Skeletal muscle cell (primary cell): Measurements from ENCODE around the gene FOXA2.

Experiments used
- DNase-seq: peaks from one replicate; pipeline ENCODE4 v3.0.0-alpha.2; 2010; ENCODE audit warnings: low read depth
- H3K4me3 ChIP-seq: 2 replicates; pipeline ENCODE4 v1.5.1; 2011; ENCODE audit warnings: low read depth, mild to moderate bottlenecking, control low read depth, low read length, moderate library complexity

Gene FOXA2

GRCh38 chr20:22548040-22548439 is 36.3 kb downstream of the FOXA2 start:
- no peak overlapping the region for H3K4me3 ChIP-seq
- DNase-seq: no peak

DNA sequence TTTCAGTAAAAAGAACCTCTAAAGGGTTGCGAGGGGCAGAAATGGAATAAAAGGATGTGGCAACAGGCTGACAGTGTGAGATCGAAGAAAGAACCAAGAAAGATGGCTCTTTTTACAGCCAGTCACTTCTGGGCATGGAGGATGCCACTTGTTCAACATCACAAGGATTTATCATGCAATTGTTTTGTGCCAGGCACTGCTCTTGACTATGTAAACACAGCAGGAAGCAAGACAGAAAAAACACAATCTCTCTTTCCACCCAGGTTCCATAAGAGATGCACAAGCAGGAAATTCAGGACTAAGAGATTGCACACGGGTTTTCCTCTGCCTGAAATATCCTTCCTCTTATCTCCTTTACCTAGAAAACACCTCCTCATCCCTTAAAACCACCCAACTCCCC is 38.0 kb downstream of the FOXA2 start:
- no peak overlapping the region for H3K4me3 ChIP-seq
- no peak for DNase-seq

GRCh38 chr20:22545045-22545444 is 39.3 kb downstream of the FOXA2 start:
- no peak overlapping the region for H3K4me3 ChIP-seq
- no peak for DNase-seq

GRCh38 chr20:22544462-22544861 is 39.9 kb downstream of the FOXA2 start:
- no peak overlapping the region for H3K4me3 ChIP-seq
- DNase-seq: no peak

DNA sequence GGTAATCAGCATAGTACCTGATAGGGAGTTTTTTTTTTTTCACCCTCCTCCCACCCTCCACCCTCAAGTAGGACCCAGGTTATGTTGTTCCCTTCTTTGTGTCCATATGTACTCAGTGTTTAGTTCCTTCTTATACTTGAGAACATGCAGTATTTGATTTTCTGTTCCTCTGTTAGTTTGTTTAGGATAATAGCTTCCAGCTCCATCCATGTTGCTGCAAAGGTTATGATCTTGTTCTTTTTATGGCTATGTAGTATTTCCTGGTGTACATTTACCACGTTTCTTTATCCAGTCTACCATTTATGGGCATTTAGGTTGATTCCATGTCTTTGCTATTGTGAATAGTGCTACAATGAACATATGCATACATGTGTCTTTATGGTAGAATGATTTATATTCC is 41.9 kb downstream of the FOXA2 start:
- no peak for DNase-seq
- no peak overlapping the region for H3K4me3 ChIP-seq

DNA sequence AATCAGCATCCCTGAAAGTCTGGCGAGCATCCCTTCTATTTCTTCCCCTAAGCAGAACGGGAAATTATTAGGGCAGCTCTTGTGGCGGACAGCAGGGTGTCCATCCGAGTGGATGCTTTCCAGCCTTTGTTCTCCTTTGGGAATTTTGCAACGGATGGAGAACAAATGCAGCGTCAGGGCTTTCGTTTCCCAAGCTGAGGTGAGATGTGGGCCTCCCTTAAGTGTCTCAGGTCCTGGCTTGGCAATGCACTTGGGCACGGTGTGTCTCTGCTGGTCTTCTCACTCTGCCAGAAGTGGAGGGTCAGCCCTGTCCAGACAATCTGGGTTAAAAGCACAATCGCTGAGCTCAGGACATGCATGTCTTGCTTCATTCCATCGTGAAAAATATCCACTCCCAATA is 43.5 kb downstream of the FOXA2 start:
- DNase-seq: no peak
- H3K4me3 ChIP-seq: no peak overlapping the region

DNA sequence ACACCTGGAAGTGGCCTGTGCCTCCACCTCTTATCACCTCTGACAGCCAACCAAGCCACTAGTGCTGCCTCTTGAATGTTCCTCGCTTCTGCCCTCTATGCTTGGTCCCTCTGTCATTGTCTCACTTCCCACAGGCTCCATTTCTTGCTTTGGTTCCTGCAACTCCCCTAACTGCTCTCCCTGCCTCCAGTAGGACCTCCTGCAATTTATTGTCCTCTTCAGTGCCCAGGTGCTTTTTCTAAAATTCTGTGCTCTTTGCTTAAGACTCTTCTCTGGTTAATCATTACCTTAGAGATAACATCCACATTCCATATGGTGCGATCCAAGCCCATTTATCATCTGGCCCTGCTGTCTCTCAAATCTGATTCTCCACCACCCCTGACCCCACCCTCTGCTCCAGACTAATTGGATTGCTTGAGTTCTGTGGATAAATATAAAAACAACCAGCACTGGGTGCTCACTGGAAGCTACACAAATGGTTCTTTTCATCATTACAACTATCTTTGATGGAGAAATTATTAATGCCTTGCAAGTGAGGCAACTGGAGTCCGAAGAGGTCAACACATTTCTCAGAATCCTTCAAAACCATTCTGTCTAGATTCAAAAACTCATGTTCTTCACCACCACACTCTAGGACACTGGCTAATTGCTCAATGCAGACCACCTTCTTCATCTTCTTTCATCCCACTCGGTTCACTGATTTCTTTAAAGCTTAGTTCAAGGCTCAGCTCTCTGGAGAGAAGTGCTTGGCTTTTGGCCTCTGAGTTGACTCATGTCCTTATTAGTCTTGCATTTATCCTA is 47.2 kb downstream of the FOXA2 start:
- no peak for DNase-seq
- H3K4me3 ChIP-seq: no peak overlapping the region

GRCh38 chr20:22536141-22536828 is 48.1 kb downstream of the FOXA2 start:
- DNase-seq: no peak

DNA sequence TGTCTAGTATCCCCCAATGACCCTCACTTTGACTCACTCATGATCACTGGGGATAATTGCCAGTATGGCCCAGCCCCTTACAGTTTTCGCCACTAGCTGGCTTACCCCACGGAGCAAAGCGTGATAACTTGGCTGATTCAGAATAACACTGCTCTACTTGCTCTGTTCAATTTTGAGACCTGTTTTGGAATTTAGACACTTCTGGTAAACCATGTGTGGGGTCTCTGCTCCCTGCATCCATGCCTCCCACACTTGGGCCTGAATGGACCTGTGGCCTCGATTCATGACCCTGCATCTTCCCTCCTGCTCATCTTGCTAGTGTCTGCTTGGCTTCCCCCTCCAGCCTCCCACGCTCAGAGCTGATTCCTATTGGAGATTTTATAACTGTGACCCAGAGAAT is 48.9 kb downstream of the FOXA2 start:
- no peak overlapping the region for H3K4me3 ChIP-seq
- DNase-seq: no peak

More at GRCh38 chr20:22536141-22536828, 48.1 kb downstream of the FOXA2 start:
- no peak overlapping the region for H3K4me3 ChIP-seq

GRCh38 chr20:22533823-22534751 is 50.3 kb downstream of the FOXA2 start:
- no peak for DNase-seq
- no peak overlapping the region for H3K4me3 ChIP-seq

DNA sequence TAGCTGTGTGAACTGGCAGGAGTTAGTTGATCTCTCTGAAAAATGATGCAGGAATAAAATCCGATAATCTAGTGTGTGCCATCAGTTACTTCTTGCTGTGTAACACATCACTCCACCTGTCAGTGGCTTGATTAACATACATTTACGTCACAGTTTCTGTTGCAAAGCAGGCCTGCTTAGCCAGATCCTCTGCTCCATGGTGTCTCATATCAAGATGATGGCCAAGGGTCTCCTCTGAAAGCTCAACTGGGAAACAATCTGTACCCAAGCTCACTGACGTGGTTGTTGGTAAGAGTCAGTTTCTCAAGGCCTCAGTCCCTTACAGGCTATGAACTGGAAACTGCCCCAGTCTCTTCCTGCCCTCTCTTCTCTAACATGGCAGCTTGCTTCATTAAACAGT is 51.8 kb downstream of the FOXA2 start:
- DNase-seq: no peak
- H3K4me3 ChIP-seq: no peak overlapping the region

DNA sequence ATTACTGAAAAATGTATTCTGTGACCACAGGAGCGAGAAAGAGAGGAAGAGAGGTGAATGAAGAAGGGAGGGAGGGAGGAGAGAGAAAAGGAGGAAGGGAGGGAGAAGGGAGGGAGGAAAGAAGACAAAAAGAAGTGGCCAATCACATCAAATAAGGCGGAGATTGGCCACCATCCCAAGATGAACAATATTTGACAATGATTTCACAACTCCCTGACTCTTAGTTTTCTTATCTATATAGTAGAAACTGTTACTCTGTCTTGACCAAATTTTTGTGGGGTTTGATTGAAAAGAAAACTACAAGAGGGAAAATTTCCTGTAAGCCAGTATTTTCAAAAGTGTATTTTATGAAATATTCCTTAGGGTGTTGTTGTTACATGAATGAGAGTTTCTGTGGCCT is 52.6 kb downstream of the FOXA2 start:
- no peak for DNase-seq

DNA sequence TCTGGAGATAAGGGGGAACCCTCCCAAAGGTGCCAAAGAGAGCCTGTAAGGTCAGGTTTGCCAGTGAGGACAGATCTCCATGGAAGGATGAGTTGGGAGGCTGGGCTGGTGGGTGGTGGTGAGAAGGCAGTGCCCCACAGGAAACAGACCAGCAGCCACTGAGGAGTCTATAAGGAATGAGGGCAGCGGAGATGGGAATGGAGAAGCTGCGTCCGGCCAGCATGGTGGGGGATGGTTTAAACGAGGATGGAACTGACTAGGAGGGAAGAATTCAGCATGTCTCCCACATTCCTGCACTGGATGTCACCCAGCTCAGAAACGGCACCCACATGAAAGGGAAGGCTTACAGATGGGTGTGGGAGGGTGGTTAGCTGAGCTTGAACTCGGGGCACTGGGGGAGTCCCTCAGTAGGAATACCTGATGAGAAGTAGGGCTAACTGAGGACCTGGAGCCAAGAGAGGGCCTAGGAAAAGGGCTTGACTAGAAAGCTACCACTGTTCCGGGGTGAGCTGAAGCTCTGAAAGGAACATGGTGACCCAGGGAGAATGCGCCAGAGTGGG is 53.2 kb downstream of the FOXA2 start:
- no peak for DNase-seq
- H3K4me3 ChIP-seq: no peak overlapping the region

More for the DNA sequence above, 52.6 kb downstream of the FOXA2 start:
- H3K4me3 ChIP-seq: no peak overlapping the region
